K562 (cell line): ENCODE results near the gene TGFB1I1. TPM values are rescaled to one million over a fixed set of nuclear protein-coding genes. Genes with fewer than 3 reads are reported as not detected.

Experiments
- DPF2 ChIP-seq: fragments of 450-650 bp; IDR thresholded peaks from 2 replicates; pipeline ENCODE4 v1.6.1; 2016
- ELF2 ChIP-seq: fragments of 250-450 bp; sonication (Bioruptor Pico); IDR thresholded peaks from 2 replicates; pipeline ENCODE4 v1.5.0; 2021; ENCODE audit warnings: mild to moderate bottlenecking
- EWSR1 ChIP-seq: fragments of 450-650 bp; IDR thresholded peaks from 2 replicates; pipeline ENCODE4 v1.6.1; 2018; ENCODE audit warnings: borderline replicate concordance, mild to moderate bottlenecking, low read depth, moderate library complexity; ENCODE audit not compliant: partially characterized antibody
- FOXJ2 ChIP-seq: fragments of 200-800 bp; sonication (Bioruptor generic); IDR thresholded peaks from 2 replicates; pipeline ENCODE4 v1.6.1; 2016; ENCODE audit warnings: missing genetic modification characterization, missing compliant biosample characterization
- GTF2E2 ChIP-seq: fragments of 200-800 bp; sonication (Bioruptor generic); IDR thresholded peaks from 2 replicates; pipeline ENCODE4 v1.6.1; 2016; ENCODE audit warnings: missing genetic modification characterization, missing compliant biosample characterization
- HOMEZ ChIP-seq: fragments of 250-450 bp; sonication (Bioruptor Pico); IDR thresholded peaks from 2 replicates; pipeline ENCODE4 v1.4.0; 2020; ENCODE audit warnings: mild to moderate bottlenecking, moderate library complexity
- SIN3A ChIP-seq, 2 experiments: fragments of 150-350 bp in 1 of 2; IDR thresholded peaks; 2 replicates each; pipeline ENCODE4 v1.6.1; 2011 to 2016; ENCODE audit warnings: borderline replicate concordance in 2 of 2, low read depth in 2 of 2, low read length in 2 of 2, mild to moderate bottlenecking in 2 of 2, moderate library complexity in 2 of 2; ENCODE audit not compliant: control insufficient read depth in 1 of 2
- U2AF2 ChIP-seq: fragments of 200-400 bp; formaldehyde crosslinking; optimal IDR thresholded peaks from 2 replicates; pipeline ENCODE3; 2017; ENCODE audit warnings: low read depth, mild to moderate bottlenecking, low read length
- ZMIZ1 ChIP-seq, 2 experiments: fragments of 150-350 bp in 1 of 2; IDR thresholded peaks; 2 replicates each; pipeline ENCODE4 v1.6.1; 2012 to 2016; ENCODE audit warnings: low read depth in 2 of 2, low read length in 2 of 2, mild to moderate bottlenecking in 1 of 2, moderate library complexity in 1 of 2
- ZNF133 ChIP-seq: fragments of 250-450 bp; sonication (Bioruptor Pico); IDR thresholded peaks from 2 replicates; pipeline ENCODE4 v1.4.0; 2020; ENCODE audit warnings: mild to moderate bottlenecking
- ZNF253 ChIP-seq: fragments of 250-450 bp; sonication (Bioruptor Pico); conservative IDR thresholded peaks from 2 replicates; pipeline ENCODE4 v1.6.1; 2021; ENCODE audit warnings: mild to moderate bottlenecking
- ZNF395 ChIP-seq: fragments of 200-800 bp; sonication (Bioruptor generic); IDR thresholded peaks from 2 replicates; pipeline ENCODE4 v1.6.1; 2017; ENCODE audit warnings: missing genetic modification characterization, missing compliant biosample characterization
- polyA plus RNA-seq, 8 experiments: library from polyadenylated mRNA; depleted of rRNA in 4 of 8; stranded (reverse) in 5 of 8; unstranded in 3 of 8; fragments of >200 nt; fragmentation: Nextera tagmentation in 2 of 8; fragmentation: Illumina TruSeq in 1 of 8; extraction: Ambion mirVana in 2 of 8; extraction: Trizol in 1 of 8; gene quantifications; 2 replicates each; pipeline versions ENCODE4 v1.2.1 to v1.2.3, GENCODE V29; 2011 to 2014; ENCODE audit warnings: inconsistent platforms in 1 of 8, missing spikeins in 1 of 8
- total RNA-seq, 7 experiments: library from RNA; depleted of rRNA in 6 of 7; stranded (reverse); fragments of >200 nt in 6 of 7; fragmentation: Illumina TruSeq in 2 of 7; extraction: Trizol in 2 of 7; gene quantifications; 2 replicates each; pipeline versions ENCODE4 v1.2.1 to v1.2.3, GENCODE V29; 2011 to 2021; ENCODE audit warnings: low replicate concordance in 1 of 7
- TF ChIP-seq, protein P1 (sequence below), 3 experiments: fragments of 200-800 bp in 1 of 3; fragments of 250-450 bp in 1 of 3; fragments of 450-650 bp in 1 of 3; sonication (Bioruptor Pico) in 1 of 3; sonication (Bioruptor generic) in 1 of 3; formaldehyde crosslinking in 1 of 3; IDR thresholded peaks; 2 replicates each; pipeline versions ENCODE4 v1.6.1 to v1.8.0; 2016 to 2022; ENCODE audit warnings: mild to moderate bottlenecking in 2 of 3, missing genetic modification characterization in 2 of 3, missing compliant biosample characterization in 1 of 3, moderate library complexity in 1 of 3

TGFB1I1 gene
- total and polyA plus RNA-seq, 9 of the 15 experiments (the other 6 are each of a cell fraction or from before 2014, with no cell fraction given) = 0.04 to 0.91 (median 0.19) TPM

GRCh38 chr16:31507929-31508705, 36.2 kb downstream of the TGFB1I1 start, which contains the start of gene RUSF1 (continued):
- TF ChIP-seq HOMEZ (CRISPR knock-in tag) = no peak
- no peak for TF ChIP-seq DPF2
- TF ChIP-seq ZNF395 (CRISPR knock-in tag) = no peak
- 0 out of 2 replicates have a peak, but pooled peaks have one; percentile 48 for TF ChIP-seq FOXJ2 (tag)
- TF ChIP-seq ZNF253 = no peak
- TF ChIP-seq U2AF2 = no peak
- peak; percentile 90 for TF ChIP-seq GTF2E2 (tag)
- TF ChIP-seq ZNF133 (CRISPR knock-in tag) = no peak
- peak; percentile 88 for TF ChIP-seq ELF2 (CRISPR knock-in tag)
- TF ChIP-seq, protein P1, sequence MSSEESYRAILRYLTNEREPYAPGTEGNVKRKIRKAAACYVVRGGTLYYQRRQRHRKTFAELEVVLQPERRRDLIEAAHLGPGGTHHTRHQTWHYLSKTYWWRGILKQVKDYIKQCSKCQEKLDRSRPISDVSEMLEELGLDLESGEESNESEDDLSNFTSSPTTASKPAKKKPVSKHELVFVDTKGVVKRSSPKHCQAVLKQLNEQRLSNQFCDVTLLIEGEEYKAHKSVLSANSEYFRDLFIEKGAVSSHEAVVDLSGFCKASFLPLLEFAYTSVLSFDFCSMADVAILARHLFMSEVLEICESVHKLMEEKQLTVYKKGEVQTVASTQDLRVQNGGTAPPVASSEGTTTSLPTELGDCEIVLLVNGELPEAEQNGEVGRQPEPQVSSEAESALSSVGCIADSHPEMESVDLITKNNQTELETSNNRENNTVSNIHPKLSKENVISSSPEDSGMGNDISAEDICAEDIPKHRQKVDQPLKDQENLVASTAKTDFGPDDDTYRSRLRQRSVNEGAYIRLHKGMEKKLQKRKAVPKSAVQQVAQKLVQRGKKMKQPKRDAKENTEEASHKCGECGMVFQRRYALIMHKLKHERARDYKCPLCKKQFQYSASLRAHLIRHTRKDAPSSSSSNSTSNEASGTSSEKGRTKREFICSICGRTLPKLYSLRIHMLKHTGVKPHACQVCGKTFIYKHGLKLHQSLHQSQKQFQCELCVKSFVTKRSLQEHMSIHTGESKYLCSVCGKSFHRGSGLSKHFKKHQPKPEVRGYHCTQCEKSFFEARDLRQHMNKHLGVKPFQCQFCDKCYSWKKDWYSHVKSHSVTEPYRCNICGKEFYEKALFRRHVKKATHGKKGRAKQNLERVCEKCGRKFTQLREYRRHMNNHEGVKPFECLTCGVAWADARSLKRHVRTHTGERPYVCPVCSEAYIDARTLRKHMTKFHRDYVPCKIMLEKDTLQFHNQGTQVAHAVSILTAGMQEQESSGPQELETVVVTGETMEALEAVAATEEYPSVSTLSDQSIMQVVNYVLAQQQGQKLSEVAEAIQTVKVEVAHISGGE (CRISPR knock-in tag; IDR thresholded peaks at IDR 0.05) = peak in 2 of 3 experiments; percentile 38 to 80; a peak in 3 of 6 replicates
- TF ChIP-seq EWSR1 = no peak
- 0 out of 4 replicates have a peak, but pooled peaks have one; percentile 49 to 81 for TF ChIP-seq SIN3A (IDR thresholded peaks at IDR 0.05; ENCODE audit: borderline replicate concordance in 2 of 2, control insufficient read depth in 1 of 2, low read depth in 2 of 2, low read length in 2 of 2)
- TF ChIP-seq ZMIZ1 (IDR thresholded peaks at IDR 0.05; ENCODE audit: low read depth in 2 of 2, low read length in 2 of 2) = peak in 1 of 2 experiments; percentile 11; a peak in 1 of 4 replicates
